ENCODE data around the gene GARS1. TPM values are rescaled to one million over a fixed set of nuclear protein-coding genes. Genes with fewer than 3 reads are reported as not detected.

GARS1 gene
- total and polyA plus RNA-seq, 8 donors: 34.0 to 191 (median 43.0) TPM

DNA sequence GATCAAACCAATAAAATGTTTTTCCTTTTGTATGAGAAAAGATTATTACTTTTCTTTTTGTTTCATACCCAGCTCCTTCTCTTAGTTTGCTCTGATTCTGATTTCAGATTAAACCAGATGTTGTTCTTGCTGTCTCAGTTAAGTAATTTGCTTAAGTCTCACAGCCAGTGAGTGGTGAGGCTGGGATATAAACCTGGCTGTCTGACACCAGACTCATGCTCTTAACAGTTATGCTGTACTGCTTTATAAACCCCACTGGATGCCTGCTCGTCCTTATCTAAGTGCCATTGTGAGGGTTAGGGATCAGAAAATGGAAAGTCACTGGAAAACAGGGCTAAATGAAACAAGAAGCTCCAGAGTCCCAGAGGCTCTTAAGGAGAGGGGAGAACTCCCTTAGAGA, 24.3 kb downstream of the GARS1 start:
- H3K36me3 ChIP-seq: peaks cover 4 to 42% (median 28%) of the 10 kb centered on the region in 3 donors
- no peak overlapping the region for H3K27ac ChIP-seq
- no peak for DNase-seq
- TF ChIP-seq, protein P1, sequence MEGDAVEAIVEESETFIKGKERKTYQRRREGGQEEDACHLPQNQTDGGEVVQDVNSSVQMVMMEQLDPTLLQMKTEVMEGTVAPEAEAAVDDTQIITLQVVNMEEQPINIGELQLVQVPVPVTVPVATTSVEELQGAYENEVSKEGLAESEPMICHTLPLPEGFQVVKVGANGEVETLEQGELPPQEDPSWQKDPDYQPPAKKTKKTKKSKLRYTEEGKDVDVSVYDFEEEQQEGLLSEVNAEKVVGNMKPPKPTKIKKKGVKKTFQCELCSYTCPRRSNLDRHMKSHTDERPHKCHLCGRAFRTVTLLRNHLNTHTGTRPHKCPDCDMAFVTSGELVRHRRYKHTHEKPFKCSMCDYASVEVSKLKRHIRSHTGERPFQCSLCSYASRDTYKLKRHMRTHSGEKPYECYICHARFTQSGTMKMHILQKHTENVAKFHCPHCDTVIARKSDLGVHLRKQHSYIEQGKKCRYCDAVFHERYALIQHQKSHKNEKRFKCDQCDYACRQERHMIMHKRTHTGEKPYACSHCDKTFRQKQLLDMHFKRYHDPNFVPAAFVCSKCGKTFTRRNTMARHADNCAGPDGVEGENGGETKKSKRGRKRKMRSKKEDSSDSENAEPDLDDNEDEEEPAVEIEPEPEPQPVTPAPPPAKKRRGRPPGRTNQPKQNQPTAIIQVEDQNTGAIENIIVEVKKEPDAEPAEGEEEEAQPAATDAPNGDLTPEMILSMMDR (IDR thresholded peaks at IDR 0.05): no peak
- H3K9me3 ChIP-seq: no peaks in the 10 kb centered on the region
- FAIRE-seq: no peak
- no peak overlapping the region for H3K4me3 ChIP-seq
- ATAC-seq: no peak
- intact Hi-C loops (cut with DNase I): no loop called here
- H3K4me1 ChIP-seq: peaks cover 0 to 3% (median 0%) of the 10 kb centered on the region in 3 donors
- no peaks in the 10 kb centered on the region for H3K27me3 ChIP-seq
- 64 to 66% methylated on average over 1 of the region's 1 CpG for WGBS, 2 donors

DNA sequence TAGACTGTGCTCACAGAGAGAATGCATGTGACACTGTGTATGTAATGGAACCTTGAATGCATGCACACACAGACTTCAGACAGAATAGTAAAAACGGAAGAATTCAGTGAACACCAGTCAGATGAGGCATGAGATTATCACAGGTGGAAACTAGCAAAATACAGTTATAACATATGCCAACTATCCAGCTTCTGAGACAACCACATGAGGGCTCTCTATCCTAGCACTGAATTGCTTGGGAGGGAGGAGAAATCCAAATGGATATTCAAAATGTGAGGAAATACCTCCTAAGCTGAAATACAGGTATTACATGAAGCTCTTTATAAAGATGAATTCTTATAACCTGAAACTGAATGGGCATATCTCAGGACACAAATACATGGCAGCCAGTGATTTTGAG, 30.6 kb downstream of the GARS1 start:
- TF ChIP-seq, protein P1 (IDR thresholded peaks at IDR 0.05): no peak
- no peaks in the 10 kb centered on the region for H3K9me3 ChIP-seq
- no peak overlapping the region for H3K4me3 ChIP-seq
- WGBS, 2 donors: 41 to 44% methylated on average over 1 of the region's 1 CpG
- no peaks in the 10 kb centered on the region for H3K27me3 ChIP-seq
- no peak for DNase-seq
- ATAC-seq: peak; percentile 66 to 93 (median 80)
- peaks cover 4 to 33% (median 21%) of the 10 kb centered on the region in 3 donors for H3K36me3 ChIP-seq
- H3K27ac ChIP-seq: no peak overlapping the region
- FAIRE-seq: no peak
- intact Hi-C loops (cut with DNase I): loop anchor here in 2 of 3 donors (5.0 kb wide), 1 partner anchor 117 kb away; no protein-coding TSS in a partner anchor
- peaks cover 0 to 23% (median 3%) of the 10 kb centered on the region in 3 donors for H3K4me1 ChIP-seq

DNA sequence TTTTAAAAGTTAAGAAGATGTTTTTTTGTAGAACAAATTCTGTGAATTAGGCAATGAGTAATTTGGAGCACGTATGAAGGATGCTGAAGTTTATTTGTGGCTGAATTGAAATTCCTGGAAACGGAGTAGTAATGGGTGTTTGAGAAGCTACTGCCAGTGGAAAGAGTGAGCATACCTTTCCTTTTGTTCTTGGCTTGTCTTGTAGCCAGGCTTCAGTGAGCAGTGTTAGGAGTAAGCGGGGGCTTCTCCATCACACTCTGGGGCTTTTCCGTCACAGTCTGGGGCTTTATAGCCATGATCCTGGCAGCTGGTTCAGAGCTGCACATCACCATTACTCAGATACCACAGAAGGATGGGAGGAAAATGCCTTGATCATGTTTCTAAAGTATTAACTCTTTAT, 32.3 kb downstream of the GARS1 start:
- Histone ChIP-seq H3K36me3 (peaks cover 0 to 19% (median 16%) of the 10 kb centered on the region in 3 donors), H3K4me1 (peaks cover 1 to 23% (median 3%) of the 10 kb centered on the region in 3 donors), H3K27me3 (no peaks in the 10 kb centered on the region), H3K27ac (no peak overlapping the region), H3K4me3 (no peak overlapping the region), H3K9me3 (no peaks in the 10 kb centered on the region)
- TF ChIP-seq, protein P1 (IDR thresholded peaks at IDR 0.05): no peak
- ATAC-seq (peak in 1 of 4 donors; percentile 23), DNase-seq (no peak), FAIRE-seq (no peak)
- intact Hi-C loops (cut with DNase I): loop anchor here in 2 of 3 donors (5.0 kb wide), 1 partner anchor 115 kb away; no protein-coding TSS in a partner anchor
- WGBS, 2 donors: 89 to 92% methylated on average over 4 of the region's 4 CpGs

DNA sequence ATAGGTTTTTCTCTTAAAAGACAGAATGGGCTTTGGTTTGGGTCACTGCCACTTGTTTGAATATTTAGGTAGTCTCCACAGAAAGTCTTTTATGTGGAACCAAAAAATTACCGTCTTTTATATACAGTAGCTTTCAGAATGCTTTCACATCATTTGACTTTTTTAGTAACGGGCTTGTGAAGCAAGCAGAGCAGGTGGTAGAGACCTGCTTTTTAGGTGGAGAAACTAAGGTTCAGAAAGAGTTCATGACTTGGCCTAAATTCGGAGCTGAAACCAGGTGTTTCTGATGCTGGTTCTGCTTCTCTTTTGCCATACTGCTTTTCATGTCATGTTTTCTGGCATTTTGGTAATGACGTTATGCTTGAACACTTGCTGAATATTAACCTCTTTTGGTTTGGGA, 36.3 kb downstream of the GARS1 start:
- no peaks in the 10 kb centered on the region for H3K27me3 ChIP-seq
- intact Hi-C loops (cut with DNase I): no loop called here
- TF ChIP-seq, protein P1 (IDR thresholded peaks at IDR 0.05): no peak
- ATAC-seq (no peak), DNase-seq (no peak), FAIRE-seq (no peak)
- WGBS, 2 donors: 94 to 97% methylated on average over 4 of the region's 4 CpGs
- H3K4me1 ChIP-seq: peaks cover 22 to 54% (median 30%) of the 10 kb centered on the region in 3 donors
- peaks cover 0 to 8% (median 6%) of the 10 kb centered on the region in 3 donors for H3K36me3 ChIP-seq
- no peak overlapping the region for H3K27ac ChIP-seq
- H3K4me3 ChIP-seq: no peak overlapping the region
- H3K9me3 ChIP-seq: no peaks in the 10 kb centered on the region

DNA sequence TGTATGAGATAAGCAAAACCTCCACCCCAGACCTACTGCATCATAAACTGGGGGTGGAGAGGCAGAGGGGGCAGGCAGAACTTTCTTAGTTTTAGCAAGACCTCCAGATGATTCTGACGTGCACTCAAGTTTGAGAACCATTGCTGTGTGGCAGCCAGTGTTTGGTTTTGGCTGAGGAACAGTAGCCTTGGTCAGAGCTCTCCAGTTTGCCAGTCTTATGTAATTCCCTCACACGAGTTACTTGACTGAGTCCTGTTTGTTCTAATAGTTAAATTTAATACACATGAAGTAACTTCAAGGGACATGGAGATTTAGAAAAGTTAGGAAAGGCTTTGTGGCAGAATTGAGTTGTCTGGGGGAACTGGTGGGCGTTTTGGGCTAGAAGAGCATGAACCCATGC, 38.5 kb downstream of the GARS1 start:
- intact Hi-C loops (cut with DNase I): no loop called here
- no peaks in the 10 kb centered on the region for H3K27me3 ChIP-seq
- peak; percentile 50 to 70 (median 60) for ATAC-seq
- 40 to 47% methylated on average over 3 of the region's 3 CpGs for WGBS, 2 donors
- no peaks in the 10 kb centered on the region for H3K9me3 ChIP-seq
- DNase-seq: peak in 1 of 6 donors; percentile 41
- peaks cover 22 to 45% (median 30%) of the 10 kb centered on the region in 3 donors for H3K4me1 ChIP-seq
- no peak for FAIRE-seq
- peaks cover 0 to 8% (median 6%) of the 10 kb centered on the region in 3 donors for H3K36me3 ChIP-seq
- H3K4me3 ChIP-seq: no peak overlapping the region
- H3K27ac ChIP-seq: peak overlapping the region; percentile 44 to 82 (median 72)
- TF ChIP-seq, protein P1 (IDR thresholded peaks at IDR 0.05): no peak
